ENCODE measurements around the gene RNF212B. TPM values are rescaled to one million over a fixed set of nuclear protein-coding genes. Genes with fewer than 3 reads are reported as not detected.
A peak's percentile ranks its signal among the peaks of the same experiment; 100 is the strongest.
"Not testable (repeated sequence)": the region's sequence is repeated elsewhere in the genome, so short reads cannot be mapped to it uniquely, and the experiment has no call there.

RNF212B gene
- total RNA-seq, 2 experiments from 2014 or later, result not detected

- Mint-ChIP-seq H3K27ac (no peak overlapping the region), H3K4me3 (no peak overlapping the region), H3K4me1 (ENCODE audit: low read depth) (no peaks in the 10 kb centered on the region), H3K27me3 (peaks cover 17% of the 10 kb centered on the region), H3K9me3 (no peaks in the 10 kb centered on the region), H3K36me3 (ENCODE audit: low read depth) (no peaks in the 10 kb centered on the region)
- POLR2A ChIA-PET, result interaction anchor here (0.7 to 1.0 kb wide), 2 partner anchors 36 to 39 kb away, joined by 3 read pairs; no protein-coding TSS in a partner anchor
- ATAC-seq, result no peak
- no peak for DNase-seq
- TF ChIP-seq, protein P1, sequence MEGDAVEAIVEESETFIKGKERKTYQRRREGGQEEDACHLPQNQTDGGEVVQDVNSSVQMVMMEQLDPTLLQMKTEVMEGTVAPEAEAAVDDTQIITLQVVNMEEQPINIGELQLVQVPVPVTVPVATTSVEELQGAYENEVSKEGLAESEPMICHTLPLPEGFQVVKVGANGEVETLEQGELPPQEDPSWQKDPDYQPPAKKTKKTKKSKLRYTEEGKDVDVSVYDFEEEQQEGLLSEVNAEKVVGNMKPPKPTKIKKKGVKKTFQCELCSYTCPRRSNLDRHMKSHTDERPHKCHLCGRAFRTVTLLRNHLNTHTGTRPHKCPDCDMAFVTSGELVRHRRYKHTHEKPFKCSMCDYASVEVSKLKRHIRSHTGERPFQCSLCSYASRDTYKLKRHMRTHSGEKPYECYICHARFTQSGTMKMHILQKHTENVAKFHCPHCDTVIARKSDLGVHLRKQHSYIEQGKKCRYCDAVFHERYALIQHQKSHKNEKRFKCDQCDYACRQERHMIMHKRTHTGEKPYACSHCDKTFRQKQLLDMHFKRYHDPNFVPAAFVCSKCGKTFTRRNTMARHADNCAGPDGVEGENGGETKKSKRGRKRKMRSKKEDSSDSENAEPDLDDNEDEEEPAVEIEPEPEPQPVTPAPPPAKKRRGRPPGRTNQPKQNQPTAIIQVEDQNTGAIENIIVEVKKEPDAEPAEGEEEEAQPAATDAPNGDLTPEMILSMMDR (IDR thresholded peaks at IDR 0.05), result no peak
- CTCF ChIA-PET, result interaction anchor here (1.1 to 1.6 kb wide), 3 partner anchors 72 to 122 kb away, joined by 3 to 5 read pairs (median 3); no protein-coding TSS in a partner anchor
- intact Hi-C loops (cut with micrococcal nuclease), result no loop called here
These were observed 20.5 kb downstream of the RNF212B start for GRCh38 chr14:23258256-23258655.

- Mint-ChIP-seq H3K27ac (no peak overlapping the region), H3K4me1 (ENCODE audit: low read depth) (no peaks in the 10 kb centered on the region), H3K27me3 (peaks cover 22% of the 10 kb centered on the region), H3K36me3 (ENCODE audit: low read depth) (no peaks in the 10 kb centered on the region), H3K9me3 (no peaks in the 10 kb centered on the region), H3K4me3 (no peak overlapping the region)
- TF ChIP-seq, protein P1 (IDR thresholded peaks at IDR 0.05), result no peak
- ATAC-seq (no peak), DNase-seq (no peak)
- POLR2A ChIA-PET, result no interaction called here
- CTCF ChIA-PET, result interaction anchor here (1.1 to 1.6 kb wide), 4 partner anchors 11 to 139 kb away, joined by 3 to 8 read pairs (median 5); no protein-coding TSS in a partner anchor
- intact Hi-C loops (cut with micrococcal nuclease), result no loop called here
These were observed 21.7 kb downstream of the RNF212B start for GRCh38 chr14:23259426-23259825.

- H3K4me1 Mint-ChIP-seq (ENCODE audit: low read depth); H3K27ac Mint-ChIP-seq; H3K4me3 Mint-ChIP-seq; H3K36me3 Mint-ChIP-seq (ENCODE audit: low read depth); H3K9me3 Mint-ChIP-seq; ATAC-seq; POLR2A ChIA-PET; DNase-seq: not testable (repeated sequence)
- peaks cover 23% of the 10 kb centered on the region for H3K27me3 Mint-ChIP-seq
- CTCF ChIA-PET, result interaction anchor here (0.8 to 1.5 kb wide), 2 partner anchors 67 to 141 kb away, joined by 3 to 8 read pairs; no protein-coding TSS in a partner anchor
- intact Hi-C loops (cut with micrococcal nuclease), result loop anchor here (10.0 kb wide), 1 partner anchor 124 kb away; no protein-coding TSS in a partner anchor
These were observed 23.1 kb downstream of the RNF212B start for GRCh38 chr14:23260849-23261248.

DNA sequence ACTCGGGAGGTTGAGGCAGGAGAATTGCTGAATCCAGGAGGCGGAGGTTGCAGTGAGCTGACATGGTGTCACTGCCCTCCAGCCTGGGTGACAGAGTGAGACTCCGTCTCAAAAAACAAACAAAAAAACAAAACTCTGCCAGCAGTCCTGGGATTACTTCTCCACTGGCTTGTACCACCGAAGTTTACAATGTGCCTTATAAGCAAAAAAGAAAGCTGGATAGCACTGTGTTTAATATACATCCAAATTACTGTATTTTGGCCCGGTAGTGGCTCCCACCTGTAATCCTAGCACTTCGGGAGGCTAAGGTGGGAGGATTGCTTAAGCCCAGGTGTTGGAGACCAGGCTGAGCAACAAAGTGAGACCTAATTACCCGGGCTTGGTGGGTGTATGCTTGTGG lies 31.5 kb downstream of the RNF212B start:
- ChIA-PET CTCF (interaction anchor here (0.7 to 4.5 kb wide), 5 partner anchors 14 to 148 kb away, joined by 3 to 20 read pairs (median 5); partner anchors contain the start of gene PABPN1), POLR2A (interaction anchor here (0.8 to 1.6 kb wide), 2 partner anchors 27 to 33 kb away, joined by 4 read pairs; partner anchors contain the start of gene PPP1R3E)
- DNase-seq (no peak), ATAC-seq (no peak)
- Mint-ChIP-seq H3K27me3 (peaks cover 4% of the 10 kb centered on the region), H3K36me3 (ENCODE audit: low read depth) (no peaks in the 10 kb centered on the region), H3K9me3 (no peaks in the 10 kb centered on the region), H3K4me1 (ENCODE audit: low read depth) (no peaks in the 10 kb centered on the region), H3K27ac (no peak overlapping the region), H3K4me3 (no peak overlapping the region)
- TF ChIP-seq, protein P1 (IDR thresholded peaks at IDR 0.05), result no peak
- intact Hi-C loops (cut with micrococcal nuclease), result loop anchor here (10.0 kb wide), 1 partner anchor 116 kb away; no protein-coding TSS in a partner anchor

GRCh38 chr14:23275412-23275811 lies 37.7 kb downstream of the RNF212B start:
- DNase-seq (no peak), ATAC-seq (no peak)
- POLR2A ChIA-PET, result no interaction called here
- H3K27me3 Mint-ChIP-seq, result no peaks in the 10 kb centered on the region
- H3K36me3 Mint-ChIP-seq (ENCODE audit: low read depth), result peaks cover 16% of the 10 kb centered on the region
- peak overlapping the region; percentile 16 for H3K27ac Mint-ChIP-seq
- peaks cover 7% of the 10 kb centered on the region for H3K4me1 Mint-ChIP-seq (ENCODE audit: low read depth)
- H3K4me3 Mint-ChIP-seq, result no peak overlapping the region
- TF ChIP-seq, protein P1 (IDR thresholded peaks at IDR 0.05), result no peak
- CTCF ChIA-PET, result no interaction called here
- H3K9me3 Mint-ChIP-seq, result no peaks in the 10 kb centered on the region
- intact Hi-C loops (cut with micrococcal nuclease), result no loop called here
